Inflammatory macrophage (primary cell): ENCODE results near the gene SUPT5H.

Experiments
- DNase-seq, 2 donors: peaks; one replicate each; pipeline ENCODE4 v3.0.0-alpha.2; 2020 to 2022

The SUPT5H gene

GRCh38 chr19:39409208-39410016 lies 36.0 kb upstream of the SUPT5H start:
- peak; percentile 71 to 75 for DNase-seq

GRCh38 chr19:39410017-39410830 lies 35.2 kb upstream of the SUPT5H start:
- DNase-seq: peak; percentile 49 to 69

- DNase-seq: no peak
These were observed 34.6 kb upstream of the SUPT5H start for GRCh38 chr19:39410831-39411080.

- peak in 1 of 2 donors; percentile 31 for DNase-seq
These were observed 34.1 kb upstream of the SUPT5H start for GRCh38 chr19:39411081-39411831.

- peak; percentile 93 to 95 for DNase-seq
These were observed 33.6 kb upstream of the SUPT5H start for GRCh38 chr19:39411832-39412099.

GRCh38 chr19:39412100-39412866 lies 33.1 kb upstream of the SUPT5H start, which contains the start of gene PLEKHG2:
Gene PLEKHG2, plus strand, starts transcription at chr19:39412669. Its CDS starts 1,418 bp downstream, at chr19:39414087.
- peak; percentile 99 to 100 for DNase-seq

- DNase-seq: no peak
These were observed 32.5 kb upstream of the SUPT5H start for GRCh38 chr19:39412867-39413271.

GRCh38 chr19:39413272-39413910 lies 32.0 kb upstream of the SUPT5H start:
- DNase-seq: no peak

- no peak for DNase-seq
These were observed 31.3 kb upstream of the SUPT5H start for GRCh38 chr19:39413911-39414608.

- no peak for DNase-seq
These were observed 30.0 kb upstream of the SUPT5H start for GRCh38 chr19:39415111-39416046.

- DNase-seq: no peak
These were observed 28.9 kb upstream of the SUPT5H start for GRCh38 chr19:39416152-39417120.

GRCh38 chr19:39417463-39418181 lies 27.8 kb upstream of the SUPT5H start:
- no peak for DNase-seq

- peak in 1 of 2 donors; percentile 35 for DNase-seq
These were observed 26.4 kb upstream of the SUPT5H start for GRCh38 chr19:39419003-39419402.

- DNase-seq: no peak
These were observed 24.6 kb upstream of the SUPT5H start for GRCh38 chr19:39420769-39421168.

GRCh38 chr19:39422020-39422419 lies 23.4 kb upstream of the SUPT5H start:
- DNase-seq: no peak

- DNase-seq: no peak
These were observed 21.9 kb upstream of the SUPT5H start for GRCh38 chr19:39423258-39424086.

GRCh38 chr19:39424934-39425333 lies 20.4 kb upstream of the SUPT5H start:
- DNase-seq: no peak
